GM12878 (cell line): ENCODE data around the gene ZNF407. TPM values are rescaled to one million over a fixed set of nuclear protein-coding genes. Genes with fewer than 3 reads are reported as not detected.

Source experiments
- ATAC-seq: fragments of 200-7000 bp; cut with Tn5 transposase; 3 replicates; pipeline ENCODE4 v1.9.1; 2020; ENCODE audit warnings: mild to moderate bottlenecking, moderate library complexity
- BruUV-seq: library from RNA; stranded (reverse); fragments of 400-500 nt; replicated peaks from 2 replicates; lab custom pipeline; 2021; lab: Mats Ljungman, UMichigan
- CTCF ChIA-PET: fragments of 300-600 bp; sonication (Branson Sonifier 250); formaldehyde crosslinking; extraction: SDS; loops from one replicate; lab custom pipeline; 2021; ENCODE audit warnings: inconsistent platforms; lab: Yijun Ruan, JAX
- POLR2A ChIA-PET: fragments of 350-600 bp; formaldehyde crosslinking; extraction: SDS; loops from one replicate; lab custom pipeline; 2021; ENCODE audit warnings: inconsistent platforms; lab: Charles Lee
- RAD21 ChIA-PET: fragments of 300-600 bp; sonication (Branson Sonifier 250); formaldehyde crosslinking; loops from one replicate; lab custom pipeline; 2023; ENCODE audit warnings: antibody characterized with exemption; ENCODE audit not compliant: unreplicated experiment; lab: Charles Lee
- SMC1A ChIA-PET: fragments of 300-600 bp; sonication (Branson Sonifier 250); formaldehyde crosslinking; loops from one replicate; lab custom pipeline; 2023; ENCODE audit not compliant: unreplicated experiment, uncharacterized antibody; lab: Charles Lee
- DNase-seq: peaks from one replicate; pipeline ENCODE4 v3.0.0-alpha.2; 2011; ENCODE audit warnings: low read depth, low spot score
- FAIRE-seq: peaks from 3 replicates; lab custom pipeline; 2011; peaks lifted over from hg19 to GRCh38; lab: Jason Lieb, UNC
- H2AFZ ChIP-seq: 2 replicates; pipeline ENCODE4 v1.6.0; 2011; ENCODE audit warnings: low read depth, low read length, control low read depth; ENCODE audit not compliant: control insufficient read depth
- H3K27ac ChIP-seq: 2 replicates; pipeline ENCODE4 v1.5.1; 2011; ENCODE audit warnings: control low read depth; ENCODE audit not compliant: control insufficient read depth, insufficient read depth
- H3K27me3 ChIP-seq, 2 experiments: replicated peaks in 1 of 2; 2 replicates each; pipeline versions ENCODE4 v1.6.0 to v1.6.1; 2011; ENCODE audit warnings: low read length in 1 of 2; ENCODE audit not compliant: control insufficient read depth in 2 of 2, insufficient read depth in 2 of 2
- H3K36me3 ChIP-seq, 2 experiments: 2 replicates each; pipeline ENCODE4 v1.5.1; 2011; ENCODE audit warnings: low read length in 1 of 2; ENCODE audit not compliant: control insufficient read depth in 2 of 2, insufficient read depth in 2 of 2
- H3K4me1 ChIP-seq: 2 replicates; pipeline ENCODE4 v1.6.1; 2011; ENCODE audit warnings: mild to moderate bottlenecking, low read length, moderate library complexity, mixed read lengths; ENCODE audit not compliant: control insufficient read depth, insufficient read depth
- H3K4me2 ChIP-seq: 2 replicates; pipeline ENCODE4 v1.6.0; 2011; ENCODE audit warnings: control low read depth; ENCODE audit not compliant: control insufficient read depth, insufficient read depth
- H3K4me3 ChIP-seq: fragments of 200-600 bp; sonication (generic); 2 replicates; pipeline ENCODE4 v1.5.1; 2016
- H3K79me2 ChIP-seq: 2 replicates; pipeline ENCODE4 v1.6.0; 2011; ENCODE audit warnings: low read length; ENCODE audit not compliant: control insufficient read depth, insufficient read depth
- H3K9ac ChIP-seq: 2 replicates; pipeline ENCODE4 v1.8.0; 2011; ENCODE audit warnings: low read length, control low read depth, mixed read lengths; ENCODE audit not compliant: control insufficient read depth, insufficient read depth
- H3K9me3 ChIP-seq: replicated peaks from 3 replicates; pipeline ENCODE4 v1.5.1; 2011; ENCODE audit warnings: mild to moderate bottlenecking, low read length; ENCODE audit not compliant: control insufficient read depth, insufficient read depth
- H4K20me1 ChIP-seq: 2 replicates; pipeline ENCODE4 v1.6.0; 2011; ENCODE audit not compliant: control insufficient read depth, insufficient read depth
- DPF2 ChIP-seq: fragments of 450-650 bp; IDR thresholded peaks from 2 replicates; pipeline ENCODE4 v1.6.1; 2017; ENCODE audit warnings: mild to moderate bottlenecking
- E4F1 ChIP-seq: fragments of 450-650 bp; IDR thresholded peaks from 2 replicates; pipeline ENCODE4 v1.6.1; 2018; ENCODE audit warnings: borderline replicate concordance, mild to moderate bottlenecking; ENCODE audit not compliant: partially characterized antibody
- HDGF ChIP-seq: fragments of 450-650 bp; IDR thresholded peaks from 2 replicates; pipeline ENCODE4 v1.6.1; 2016; ENCODE audit warnings: antibody characterized with exemption
- JUND ChIP-seq: IDR thresholded peaks from 2 replicates; pipeline ENCODE4 v1.6.1; 2012; ENCODE audit warnings: low read depth, mild to moderate bottlenecking, low read length, improper control_type of control experiment, moderate library complexity
- MTA2 ChIP-seq: fragments of 450-650 bp; IDR thresholded peaks from 2 replicates; pipeline ENCODE4 v1.6.1; 2016; ENCODE audit warnings: low read depth, mild to moderate bottlenecking, moderate library complexity
- RAD21 ChIP-seq: IDR thresholded peaks from 2 replicates; pipeline ENCODE4 v1.6.1; 2011; ENCODE audit warnings: mild to moderate bottlenecking, low read depth, low read length, moderate library complexity; ENCODE audit not compliant: insufficient read depth
- SMAD5 ChIP-seq: IDR thresholded peaks from 2 replicates; pipeline ENCODE4 v1.6.1; 2016; ENCODE audit warnings: antibody characterized with exemption, low read depth
- TCF12 ChIP-seq: IDR thresholded peaks from 2 replicates; pipeline ENCODE4 v1.6.1; 2011; ENCODE audit warnings: low read depth, mild to moderate bottlenecking, low read length
- ZBTB11 ChIP-seq: fragments of 450-650 bp; formaldehyde crosslinking; IDR thresholded peaks from 2 replicates; pipeline ENCODE4 v1.5.0; 2022; ENCODE audit warnings: mild to moderate bottlenecking, missing genetic modification characterization
- WGBS: methylation state at CpG from one replicate; pipeline ENCODE4 v1.1.6; 2016; ENCODE audit warnings: low lambda C conversion rate; ENCODE audit not compliant: insufficient replicate concordance, insufficient coverage; ENCODE audit errors: missing lambda C conversion rate; 5-methylcytosine and 5-hydroxymethylcytosine counted together
- in situ Hi-C: fragments of 300-500 bp; cut with MboI; formaldehyde crosslinking; loops from 9 replicates; pipeline ENCODE4 v1.14.3; 2018; ENCODE audit warnings: mixed read lengths
- intact Hi-C: fragments of 100-400 bp; cut with micrococcal nuclease; formaldehyde crosslinking; loops from one replicate; pipeline ENCODE4 v1.14.2; 2022; ENCODE audit not compliant: unreplicated experiment
- polyA plus RNA-seq, 11 experiments: library from polyadenylated mRNA; depleted of rRNA in 4 of 11; unstranded in 6 of 11; stranded (reverse) in 5 of 11; fragments of >200 nt; fragmentation: Nextera tagmentation in 4 of 11; fragmentation: Illumina TruSeq in 1 of 11; extraction: Ambion mirVana in 4 of 11; extraction: Trizol in 1 of 11; gene quantifications; 1 replicate in 1 of 11; 2 replicates in 10 of 11; pipeline versions ENCODE4 v1.2.1 to v1.2.3, GENCODE V29; 2011 to 2016; ENCODE audit warnings: inconsistent platforms in 2 of 11, missing spikeins in 2 of 11, low read depth in 1 of 11
- total RNA-seq, 4 experiments: library from RNA; depleted of rRNA in 3 of 4; stranded (reverse); fragments of >200 nt in 3 of 4; fragmentation: Illumina TruSeq in 1 of 4; extraction: Trizol in 1 of 4; gene quantifications; 2 replicates each; pipeline versions ENCODE4 v1.2.1 to v1.2.3, GENCODE V29; 2013 to 2021

ZNF407 gene
- total and polyA plus RNA-seq, 10 of the 15 experiments (the other 5 are each of a cell fraction or from before 2014, with no cell fraction given): 0.69 to 11.6 (median 5.3) TPM

GRCh38 chr18:74674487-74674886, 76.8 kb downstream of the ZNF407 start:
- Histone ChIP-seq H3K4me1 (peaks cover 3% of the 10 kb centered on the region; the same call in 1 of the 2 replicates), H3K79me2 (no peaks in the 10 kb centered on the region), H3K9me3 (peaks cover 4% of the 10 kb centered on the region; the same call in 2 of the 3 replicates), H3K27ac (no peak overlapping the region), H3K9ac (no peak overlapping the region), H2AFZ (no peak overlapping the region), H3K27me3 (no peaks in the 10 kb centered on the region), H3K4me3 (no peak overlapping the region), H4K20me1 (no peaks in the 10 kb centered on the region), H3K36me3 (no peaks in the 10 kb centered on the region; a peak in 1 of 4 replicates), H3K4me2 (no peak overlapping the region)
- FAIRE-seq (no peak), DNase-seq (no peak), ATAC-seq (no peak)
- BruUV-seq: no TSS peak
- intact Hi-C loops: no loop called here
- in situ Hi-C loops: loop anchor here (25.0 kb wide), 1 partner anchor 288 kb away; no protein-coding TSS in a partner anchor
- SMC1A ChIA-PET: interaction anchor here (1.1 kb wide), 1 partner anchor 15 kb away, joined by 5 read pairs; no protein-coding TSS in a partner anchor
- RAD21 ChIA-PET: no interaction called here
- POLR2A ChIA-PET: no interaction called here
- WGBS: 60% methylated on average over 2 of the region's 2 CpGs
- CTCF ChIA-PET: interaction anchor here (0.7 kb wide), 1 partner anchor 27 kb away, joined by 3 read pairs; no protein-coding TSS in a partner anchor
- TF ChIP-seq DPF2 (no peak), HDGF (no peak), TCF12 (no peak)

GRCh38 chr18:74679006-74679678, 81.5 kb downstream of the ZNF407 start:
- FAIRE-seq (peak; percentile 7), DNase-seq (peak; percentile 38), ATAC-seq (peak; percentile 89)
- Histone ChIP-seq H3K27ac (no peak overlapping the region), H3K4me2 (no peak overlapping the region), H4K20me1 (no peaks in the 10 kb centered on the region), H3K4me1 (peaks cover 3% of the 10 kb centered on the region; the same call in 1 of the 2 replicates), H3K4me3 (no peak overlapping the region), H3K79me2 (no peaks in the 10 kb centered on the region), H3K36me3 (no peaks in the 10 kb centered on the region; a peak in 1 of 4 replicates), H3K9ac (no peak overlapping the region), H3K27me3 (no peaks in the 10 kb centered on the region), H2AFZ (no peak overlapping the region), H3K9me3 (peaks cover 4% of the 10 kb centered on the region; the same call in 2 of the 3 replicates)
- SMC1A ChIA-PET: interaction anchor here (0.7 to 1.7 kb wide), 5 partner anchors 26 to 316 kb away, joined by 3 to 5 read pairs (median 4); no protein-coding TSS in a partner anchor
- WGBS: 1% methylated on average over 6 of the region's 6 CpGs
- RAD21 ChIA-PET: no interaction called here
- CTCF ChIA-PET: interaction anchor here (0.7 to 1.8 kb wide), 5 partner anchors 10 to 25 kb away, joined by 3 to 6 read pairs (median 3); no protein-coding TSS in a partner anchor
- in situ Hi-C loops: no loop called here
- POLR2A ChIA-PET: no interaction called here
- no TSS peak for BruUV-seq
- intact Hi-C loops: loop anchor here (5.0 kb wide), 1 partner anchor 128 kb away; no protein-coding TSS in a partner anchor
- TF ChIP-seq MTA2: peak; percentile 81
- TF ChIP-seq E4F1: no peak
- TF ChIP-seq SMAD5: no peak
- no peak for TF ChIP-seq RAD21
- TF ChIP-seq JUND: no peak
- TF ChIP-seq ZBTB11 (CRISPR knock-in tag): no peak
